Left lung (tissue), 14 donors: ENCODE measurements around the gene TEKT5. TPM values are rescaled to one million over a fixed set of nuclear protein-coding genes. Genes with fewer than 3 reads are reported as not detected.
"Not testable (repeated sequence)": the region's sequence is repeated elsewhere in the genome, so short reads cannot be mapped to it uniquely, and the experiment has no call there.

Experiments
- ATAC-seq: fragments of 200-7000 bp; cut with Tn5 transposase; one replicate; pipeline ENCODE4 v1.9.1; 2020; ENCODE audit warnings: moderate library complexity
- DNase-seq, 4 donors: peaks; one replicate each; pipeline ENCODE4 v3.0.0-alpha.2; 2013 to 2020
- H3K27ac ChIP-seq, 2 donors: fragments of 200-600 bp; sonication (generic) in 1 of 2; one replicate each; pipeline versions ENCODE4 v1.5.0 to v1.8.0; 2020 to 2021
- H3K27me3 ChIP-seq, 2 donors: fragments of 200-600 bp; sonication (generic) in 1 of 2; one replicate each; pipeline versions ENCODE4 v1.5.0 to v1.8.0; 2020 to 2021
- H3K36me3 ChIP-seq, 2 donors: fragments of 200-600 bp; sonication (generic) in 1 of 2; one replicate each; pipeline versions ENCODE4 v1.5.0 to v1.8.0; 2020 to 2021
- H3K4me1 ChIP-seq, 2 donors: fragments of 200-600 bp; one replicate each; pipeline ENCODE4 v1.8.0; 2021
- H3K4me3 ChIP-seq, 2 donors: fragments of 200-600 bp; sonication (generic) in 1 of 2; one replicate each; pipeline versions ENCODE4 v1.5.0 to v1.8.0; 2020 to 2021; ENCODE audit warnings: mild to moderate bottlenecking in 1 of 2
- H3K9me3 ChIP-seq, 2 donors: fragments of 200-600 bp; sonication (generic) in 1 of 2; one replicate each; pipeline versions ENCODE4 v1.5.0 to v1.8.0; 2020 to 2021
- CTCF ChIP-seq, 2 donors: fragments of 200-600 bp; sonication (generic) in 1 of 2; IDR thresholded peaks; one replicate each; pipeline versions ENCODE4 v1.5.0 to v1.8.0; 2021; ENCODE audit warnings: antibody characterized with exemption in 2 of 2
- intact Hi-C, 2 donors: fragments of 100-400 bp; cut with DNase I; formaldehyde crosslinking; loops; one replicate each; pipeline versions ENCODE4 v1.11.2 to v1.14.2; 2022
- long read RNA-seq, 12 donors: library from polyadenylated mRNA in 2 of 12; unstranded in 2 of 12; transcript quantifications; one replicate each; pipeline ENCODE4 v2.0.0 and lab custom pipeline, GENCODE V29; 2019 to 2026
- polyA plus RNA-seq, 6 donors: library from polyadenylated mRNA; unstranded; fragments of 120-200 nt; gene quantifications; one replicate each; pipeline ENCODE4 v1.2.1, GENCODE V29; 2013; ENCODE audit not compliant: insufficient read length in 6 of 6
- total RNA-seq, 2 donors: library from RNA; stranded (reverse); fragmentation: NEBNext Ultra II Directional; extraction: Animal tissue kit (Norgen Biotek cat#: 25700); gene quantifications; one replicate each; pipeline ENCODE4 v1.2.1, GENCODE V29; 2021
- donor health status: DM: no; HTN: yes; CAD: no.
- donor health status: DM: no; HTN: no; CAD: no.

Gene TEKT5
- total RNA-seq: not detected
- polyA plus RNA-seq: under 1 TPM in 5 of 6 donors, not detected in 1; 0.13 to 0.67 (median 0.49) TPM
- long read RNA-seq, donor 1: 0 reads
- long read RNA-seq, donor 2: 0 reads
- long read RNA-seq, donor 3: 0 reads
- long read RNA-seq, donor 4: 0 reads
- long read RNA-seq, donor 5: 0 reads
- long read RNA-seq, donor 6: 0 reads
- long read RNA-seq, donor 7: 0 reads
- long read RNA-seq, donor 8: 0 reads
- long read RNA-seq, donor 9: 0 reads
- long read RNA-seq, donor 10: 0 reads
- long read RNA-seq, donor 11: 0 reads
- long read RNA-seq, donor 12: 0 reads

- Histone ChIP-seq H3K27ac (no peak within 1 kb of the TSS), H3K9me3 (no peaks in the 10 kb centered on the region), H3K4me3 (no peak within 1 kb of the TSS), H3K27me3 (no peaks in the 10 kb centered on the region), H3K36me3 (no peaks in the 10 kb centered on the region), H3K4me1 (no peaks in the 10 kb centered on the region)
- intact Hi-C loops: no loop called here
- no peak for TF ChIP-seq CTCF (IDR thresholded peaks at IDR 0.05)
- no peak for DNase-seq
- no peak for ATAC-seq
Measured at GRCh38 chr16:10694830-10695229, at the start of gene TEKT5. TSS of gene TEKT5 (minus strand) at chr16:10694930. CDS start at chr16:10694873, 57 bp downstream.

DNA sequence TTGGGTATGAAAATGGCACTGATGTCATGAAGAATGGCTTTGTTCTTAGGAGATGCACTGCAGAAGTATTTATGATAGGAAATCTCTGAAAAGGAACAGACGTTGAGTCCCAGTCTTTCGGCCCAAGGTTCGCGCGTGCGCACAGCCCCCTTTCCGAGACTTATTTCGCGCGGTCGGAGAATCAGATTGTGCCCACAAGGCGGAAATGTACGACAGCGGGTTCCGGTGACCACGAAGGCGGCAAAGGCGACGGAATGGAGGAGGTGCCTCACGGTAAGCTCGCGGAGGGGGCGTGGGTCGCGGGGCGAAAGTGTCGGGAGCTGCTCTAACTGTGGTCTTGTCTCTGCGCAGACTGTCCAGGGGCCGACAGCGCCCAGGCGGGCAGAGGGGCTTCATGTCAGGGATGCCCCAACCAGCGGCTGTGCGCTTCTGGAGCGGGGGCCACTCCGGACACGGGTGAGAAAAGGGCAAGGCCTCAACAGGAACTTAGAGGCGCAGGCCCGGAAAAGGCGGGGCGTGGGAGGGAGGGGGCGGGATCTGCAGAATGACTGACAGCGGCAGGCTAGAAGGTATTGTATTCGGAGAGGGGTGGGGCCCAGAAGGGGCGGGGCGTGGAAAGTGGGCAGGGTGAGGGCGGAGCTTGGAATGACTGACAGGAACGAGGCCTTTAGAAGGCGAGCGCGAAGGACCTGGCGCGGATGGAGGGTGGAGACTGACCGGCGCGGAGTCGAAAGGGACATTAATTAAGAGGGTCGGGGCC, 49.1 kb upstream of the TEKT5 start, which contains the start of gene NUBP1:
Gene NUBP1 (plus strand): TSS at position 233 of the 760 bp plus-strand sequence. CDS start 22 bp downstream, at position 255.
- Histone ChIP-seq H3K27ac (peak within 1 kb of the TSS; percentile 97 to 98), H3K27me3 (no peaks in the 10 kb centered on the region), H3K4me1 (peaks cover 19 to 38% of the 10 kb centered on the region in 2 donors), H3K36me3 (peaks cover 0 to 20% of the 10 kb centered on the region in 2 donors), H3K9me3 (no peaks in the 10 kb centered on the region), H3K4me3 (peak within 1 kb of the TSS; percentile 47 to 51)
- intact Hi-C loops: no loop called here
- ATAC-seq: peak; percentile 98
- TF ChIP-seq CTCF (IDR thresholded peaks at IDR 0.05): no peak
- peak; percentile 99 to 100 (median 99) for DNase-seq

GRCh38 chr16:10743227-10743609, 48.5 kb upstream of the TEKT5 start:
- Histone ChIP-seq H3K4me3 (peak overlapping the region; percentile 47 to 51), H3K36me3 (peaks cover 0 to 14% of the 10 kb centered on the region in 2 donors)
- intact Hi-C loops: no loop called here

DNA sequence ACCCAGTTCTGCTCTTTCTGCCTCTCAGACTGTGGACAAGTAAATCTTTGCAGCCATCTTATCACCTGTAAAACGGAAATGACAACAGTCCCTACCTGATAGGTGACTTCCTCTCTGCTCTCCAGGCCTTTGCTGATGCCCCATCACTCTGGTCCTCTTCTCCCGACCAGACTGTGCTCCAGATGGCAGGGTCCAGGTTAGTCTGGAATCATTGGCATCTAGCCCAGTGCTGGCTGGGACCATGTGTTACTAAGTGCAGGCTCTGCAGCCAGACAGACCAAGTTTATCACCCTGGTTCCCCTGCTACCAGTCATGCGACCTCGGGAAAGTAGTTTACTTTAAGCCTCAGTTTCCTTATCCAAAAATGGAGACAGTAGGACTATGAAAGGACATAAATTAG, 47.1 kb upstream of the TEKT5 start:
- DNase-seq (no peak), ATAC-seq (no peak)
- peaks cover 0 to under 1% of the 10 kb centered on the region in 2 donors for H3K36me3 ChIP-seq
- no peaks in the 10 kb centered on the region for H3K9me3 ChIP-seq
- no peak for TF ChIP-seq CTCF (IDR thresholded peaks at IDR 0.05)
- H3K4me3 ChIP-seq: no peak overlapping the region
- H3K27ac ChIP-seq: no peak overlapping the region
- intact Hi-C loops: no loop called here
- H3K4me1 ChIP-seq: peaks cover 31 to 51% of the 10 kb centered on the region in 2 donors
- no peaks in the 10 kb centered on the region for H3K27me3 ChIP-seq

More at GRCh38 chr16:10743227-10743609, 48.5 kb upstream of the TEKT5 start:
- DNase-seq: no peak
- H3K27ac ChIP-seq: peak overlapping the region; percentile 97 to 98
- TF ChIP-seq CTCF (IDR thresholded peaks at IDR 0.05): no peak
- H3K27me3 ChIP-seq: no peaks in the 10 kb centered on the region
- H3K4me1 ChIP-seq: peaks cover 24 to 38% of the 10 kb centered on the region in 2 donors
- no peaks in the 10 kb centered on the region for H3K9me3 ChIP-seq
- no peak for ATAC-seq

- intact Hi-C loops, H3K27me3 ChIP-seq, H3K27ac ChIP-seq, H3K36me3 ChIP-seq, H3K4me3 ChIP-seq, ATAC-seq, H3K9me3 ChIP-seq: not testable (repeated sequence)
- peaks cover 31 to 53% of the 10 kb centered on the region in 2 donors for H3K4me1 ChIP-seq
- DNase-seq: peak in 1 of 4 donors; percentile 56
Measured at GRCh38 chr16:10741249-10741648, 46.5 kb upstream of the TEKT5 start.
